Measurements from ENCODE around the gene AQP12B. TPM values are rescaled to one million over a fixed set of nuclear protein-coding genes. Genes with fewer than 3 reads are reported as not detected.

Gene AQP12B
- total and polyA plus RNA-seq, 2 of the 8 experiments (the other 6 are each of a cell fraction or from before 2014, with no cell fraction given), result not detected

- Histone ChIP-seq H3K23ac (ENCODE audit: insufficient read length) (no peak overlapping the region), H4K8ac (ENCODE audit: extremely low read depth, insufficient read depth, low read length) (peak overlapping the region; percentile 57; the same call in 1 of the 2 replicates), H3K23me2 (ENCODE audit: low read depth, low read length) (no peaks in the 10 kb centered on the region), H3K27ac (ENCODE audit: low read depth, low read length) (no peak overlapping the region), H3K36me3 (ENCODE audit: control insufficient read depth in 2 of 4, insufficient read depth in 4 of 4, low read length in 3 of 4) (peaks cover 11 to 40% (median 24%) of the 10 kb centered on the region in 4 experiments), H3K4me1 (replicated peaks in 1 of 4; ENCODE audit: control insufficient read depth in 3 of 4, insufficient read depth in 4 of 4, low read length in 3 of 4) (no peaks in the 10 kb centered on the region; a peak in 1 of 7 replicates), H4K5ac (ENCODE audit: insufficient read length, low read depth, low read length) (no peak overlapping the region), H4K20me1 (replicated peaks in 1 of 2; ENCODE audit: control insufficient read depth in 1 of 2, insufficient read depth in 2 of 2, low read length in 2 of 2) (peaks cover 9 to 17% of the 10 kb centered on the region in 2 experiments), H3K14ac (ENCODE audit: insufficient read length) (no peak overlapping the region), H2BK15ac (ENCODE audit: low read length) (no peak overlapping the region), H3K4me2 (ENCODE audit: insufficient read depth in 1 of 2, low read depth in 2 of 2, low read length in 2 of 2) (no peak overlapping the region), H2BK120ac (replicated peaks; ENCODE audit: low read depth, low read length) (no peak overlapping the region), H3K9me3 (ENCODE audit: insufficient read depth in 2 of 2, low read depth in 1 of 2, low read length in 1 of 2) (no peaks in the 10 kb centered on the region), H3K9ac (replicated peaks in 1 of 4; ENCODE audit: extremely low read depth in 1 of 4, low read depth in 3 of 4, low read length in 3 of 4) (no peak overlapping the region), H3K79me2 (ENCODE audit: control insufficient read depth in 1 of 2, insufficient read depth in 2 of 2, low read length in 2 of 2) (no peaks in the 10 kb centered on the region), H3K56ac (replicated peaks; ENCODE audit: insufficient read length, low read depth, low read length) (no peak overlapping the region), H2BK5ac (ENCODE audit: low read depth, low read length) (no peak overlapping the region; the same call in 1 of the 2 replicates), H2BK12ac (ENCODE audit: low read depth, low read length) (no peak overlapping the region), H2AK5ac (ENCODE audit: low read depth, low read length) (no peak overlapping the region), H2AFZ (ENCODE audit: low read length) (no peak overlapping the region), H4K91ac (replicated peaks; ENCODE audit: insufficient read length, low read length) (no peak overlapping the region), H3K79me1 (ENCODE audit: low read depth, low read length) (no peaks in the 10 kb centered on the region), H2BK20ac (ENCODE audit: low read length) (no peak overlapping the region), H3K18ac (ENCODE audit: extremely low read depth, low read length) (no peak overlapping the region), H3K27me3 (replicated peaks in 1 of 4; ENCODE audit: control insufficient read depth in 3 of 4, extremely low read depth in 1 of 4, insufficient read depth in 3 of 4, low read length in 3 of 4) (no peaks in the 10 kb centered on the region), H3K4me3 (ENCODE audit: extremely low read depth in 1 of 4, insufficient read depth in 2 of 4, low read depth in 3 of 4, low read length in 4 of 4) (no peak overlapping the region), H3K4ac (replicated peaks; ENCODE audit: insufficient read length, low read depth, low read length) (no peak overlapping the region)
- FAIRE-seq (no peak), DNase-seq (ENCODE audit: low read depth in 1 of 2, low spot score in 2 of 2) (no peak)
- CTCF ChIA-PET (ENCODE audit: partially characterized antibody), result interaction anchor here (0.9 to 1.7 kb wide), 7 partner anchors 9 to 237 kb away, joined by 3 to 7 read pairs (median 3); no protein-coding TSS in a partner anchor
- 86% methylated on average over 19 of the region's 23 CpGs; no CpG with 5 or more reads in 1 of the 2 experiments for WGBS, 2 experiments (ENCODE audit: extremely low coverage in 1 of 2, insufficient coverage in 1 of 2, insufficient read length in 1 of 2, insufficient replicate concordance in 2 of 2, low coverage in 1 of 2, low lambda C conversion rate in 2 of 2, missing lambda C conversion rate in 1 of 2)
- POLR2A ChIA-PET (ENCODE audit: partially characterized antibody), result interaction anchor here (0.7 to 3.4 kb wide), 17 partner anchors 10 to 146 kb away, joined by 3 to 19 read pairs (median 4); no protein-coding TSS in a partner anchor
- TF ChIP-seq CTCF (IDR thresholded peaks at IDR 0.05; ENCODE audit: control extremely low read depth in 1 of 3, insufficient read depth in 1 of 3, low read depth in 1 of 3, low read length in 3 of 3) (peak in 2 of 3 experiments; percentile 31 to 47; a peak in 2 of 4 replicates), CBX8 (IDR thresholded peaks at IDR 0.05; ENCODE audit: borderline replicate concordance, low read depth, low read length) (no peak), POLR2AphosphoS5 (IDR thresholded peaks at IDR 0.05; ENCODE audit: low read depth, low read length) (peak; percentile 22), RAD21 (IDR thresholded peaks at IDR 0.05 in 1 of 2, conservative IDR thresholded peaks at IDR 0.05 in 1 of 2; ENCODE audit: low read depth in 2 of 2, low read length in 2 of 2) (peak in 1 of 2 experiments; percentile 16; a peak in 1 of 4 replicates)
Measured at GRCh38 chr2:240714747-240715725, 32.4 kb upstream of the AQP12B start.
